ENCODE measurements around the gene EFCAB13. TPM values are rescaled to one million over a fixed set of nuclear protein-coding genes. Genes with fewer than 3 reads are reported as not detected.

EFCAB13 gene
- total RNA-seq, 1 experiment from 2014 or later, result 1.6 TPM

GRCh38 chr17:47367257-47367656 lies 43.5 kb downstream of the EFCAB13 start:
- H3K4me3 Mint-ChIP-seq, result no peak overlapping the region
- Histone ChIP-seq H3T11ph (ENCODE audit: low read length) (no peak overlapping the region), H3K27me3 (ENCODE audit: insufficient read depth, low read length) (no peaks in the 10 kb centered on the region), H3K14ac (ENCODE audit: insufficient read depth, low read length) (no peak overlapping the region), H3K23ac (ENCODE audit: insufficient read length, low read depth, low read length) (no peak overlapping the region), H3K79me1 (ENCODE audit: insufficient read depth, low read depth, low read length, poor library complexity, severe bottlenecking) (no peaks in the 10 kb centered on the region), H4K8ac (replicated peaks; ENCODE audit: insufficient read length, low read depth, low read length) (no peak overlapping the region), H3K4me1 (ENCODE audit: insufficient read depth, low read length) (no peaks in the 10 kb centered on the region), H3K9me3 (ENCODE audit: control insufficient read depth, low read depth, low read length) (no peaks in the 10 kb centered on the region), H3K9ac (ENCODE audit: extremely low read depth, insufficient read length, low read length) (no peak overlapping the region), H4K91ac (ENCODE audit: insufficient read length, low read depth, low read length) (no peak overlapping the region), H4K5ac (ENCODE audit: insufficient read length, low read depth, low read length) (no peak overlapping the region), H3K4me2 (ENCODE audit: insufficient read depth, insufficient read length, low read length) (no peak overlapping the region), H2AK5ac (ENCODE audit: insufficient read length, low read length) (no peak overlapping the region), H2BK5ac (ENCODE audit: insufficient read length, low read length) (no peak overlapping the region), H2BK12ac (ENCODE audit: insufficient read length, low read depth, low read length) (no peak overlapping the region), H2BK15ac (ENCODE audit: low read depth, low read length) (no peak overlapping the region), H2BK120ac (ENCODE audit: low read depth, low read length, poor library complexity, severe bottlenecking) (no peak overlapping the region), H2BK20ac (ENCODE audit: low read depth, low read length, poor library complexity, severe bottlenecking) (no peak overlapping the region), H3K56ac (ENCODE audit: insufficient read length, low read depth, low read length) (no peak overlapping the region), H2AFZ (ENCODE audit: low read length) (no peak overlapping the region), H4K20me1 (ENCODE audit: control insufficient read depth, insufficient read depth, insufficient read length) (no peaks in the 10 kb centered on the region), H3K4ac (ENCODE audit: low read depth, low read length) (no peak overlapping the region), H3K79me2 (ENCODE audit: insufficient read depth, low read length) (no peaks in the 10 kb centered on the region), H3K27ac (ENCODE audit: insufficient read length, low read depth, low read length) (no peak overlapping the region), H3K23me2 (ENCODE audit: insufficient read length, low read depth, low read length, poor library complexity, severe bottlenecking) (no peaks in the 10 kb centered on the region), H3K18ac (ENCODE audit: insufficient read length, low read depth, low read length) (no peak overlapping the region)
- no peaks in the 10 kb centered on the region; the same call in 1 of the 2 replicates for H3K27me3 Mint-ChIP-seq (ENCODE audit: low read depth)
- no peak for DNase-seq
- no peak for TF ChIP-seq CTCF (conservative IDR thresholded peaks at IDR 0.05)
- peaks cover 24% of the 10 kb centered on the region in 2 experiments for H3K9me3 Mint-ChIP-seq
- H3K27ac Mint-ChIP-seq, result no peak overlapping the region
- WGBS (ENCODE audit: extremely low coverage, insufficient read length, low lambda C conversion rate), result no CpG with 5 or more reads among the region's 10 CpGs
- H3K4me1 Mint-ChIP-seq, result no peaks in the 10 kb centered on the region
- peaks cover 5 to 16% (median 13%) of the 10 kb centered on the region in 3 experiments; a peak in 4 of 7 replicates for H3K36me3 Mint-ChIP-seq (ENCODE audit: insufficient read depth in 1 of 3, low read depth in 3 of 3)

All from H9 (cell line).